GM12875 (cell line): ENCODE data around the gene KRT6A.

Experiments used
- H3K4me3 ChIP-seq: one replicate; pipeline ENCODE4 v1.5.1; 2011; ENCODE audit warnings: low read depth, low read length, control low read depth
- CTCF ChIP-seq: IDR thresholded peaks from 2 replicates; pipeline ENCODE4 v1.5.1; 2011; ENCODE audit warnings: low read depth, mild to moderate bottlenecking, control low read depth, inconsistent platforms, low read length, moderate library complexity, borderline replicate concordance; ENCODE audit not compliant: insufficient read depth

The KRT6A gene

DNA sequence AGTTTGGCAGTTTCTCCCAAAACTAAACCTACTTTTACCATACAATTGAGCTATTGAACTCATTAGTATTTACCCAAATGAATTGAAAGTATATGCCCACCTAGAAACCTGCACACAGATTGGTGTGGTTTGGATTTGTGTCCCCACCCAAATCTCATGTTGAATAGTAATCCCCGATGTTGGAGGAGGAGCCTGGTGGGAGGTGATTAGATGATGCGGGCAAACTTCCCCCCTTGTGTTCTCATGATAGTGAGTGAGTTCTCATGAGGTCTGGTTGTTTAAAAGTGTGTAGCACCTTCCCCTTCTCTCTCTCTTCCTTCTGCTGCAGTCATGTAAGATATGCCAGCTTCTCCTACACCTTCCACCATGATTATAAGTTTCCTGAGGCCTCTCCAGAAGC lies 15.4 kb downstream of the KRT6A start:
- no peak overlapping the region for H3K4me3 ChIP-seq
- no peak for TF ChIP-seq CTCF

DNA sequence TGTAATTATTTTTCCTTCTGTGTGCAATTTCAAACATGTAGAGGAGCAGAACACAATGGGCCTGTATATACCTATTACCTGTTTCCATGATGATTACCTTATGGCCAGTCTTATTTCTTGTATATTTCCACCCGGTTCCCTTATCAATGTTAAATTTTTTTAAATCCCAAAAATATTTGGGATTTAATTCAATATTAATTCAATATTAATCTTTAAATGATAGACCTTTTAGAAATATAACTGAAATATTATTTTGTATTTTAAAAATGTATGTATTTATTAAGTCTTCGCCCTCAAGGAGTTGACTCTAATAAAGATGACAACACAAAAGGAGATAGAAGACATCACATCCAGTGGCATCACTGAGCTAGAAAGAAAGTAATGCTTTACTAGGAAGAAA lies 18.8 kb downstream of the KRT6A start:
- TF ChIP-seq CTCF: no peak

DNA sequence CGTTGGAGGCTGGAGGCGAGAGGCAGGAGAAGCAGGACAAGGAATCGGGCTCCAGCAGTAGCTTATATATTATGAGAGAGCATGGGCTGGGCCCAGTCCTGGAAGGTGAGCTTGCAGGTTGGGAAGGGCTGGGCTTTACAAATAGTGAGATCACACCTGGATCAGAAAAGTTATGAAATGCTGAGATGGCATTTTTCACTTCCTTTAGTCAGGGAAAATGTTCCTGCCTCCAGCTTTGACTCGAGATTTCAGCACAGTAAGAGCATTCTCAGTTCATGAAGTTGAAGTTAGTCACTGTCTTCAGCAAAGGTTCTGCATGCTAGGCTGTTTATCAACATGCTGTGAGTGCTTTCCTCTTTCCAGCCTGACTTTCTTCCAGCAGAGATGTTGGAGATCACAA lies 19.3 kb downstream of the KRT6A start, which contains the start of gene KRT6C:
TSS of gene KRT6C (minus strand) at position 38 of the 400 bp plus-strand sequence. CDS start 68 bp downstream, outside the sequence.
- no peak for TF ChIP-seq CTCF
- no peak within 1 kb of the TSS for H3K4me3 ChIP-seq

More for the DNA sequence above, 18.8 kb downstream of the KRT6A start:
- H3K4me3 ChIP-seq: no peak overlapping the region

- TF ChIP-seq CTCF: no peak
- no peak overlapping the region for H3K4me3 ChIP-seq
Observed at GRCh38 chr12:52469853-52470252, 23.2 kb downstream of the KRT6A start.

GRCh38 chr12:52464897-52465296 lies 28.2 kb downstream of the KRT6A start:
- H3K4me3 ChIP-seq: no peak overlapping the region
- no peak for TF ChIP-seq CTCF

DNA sequence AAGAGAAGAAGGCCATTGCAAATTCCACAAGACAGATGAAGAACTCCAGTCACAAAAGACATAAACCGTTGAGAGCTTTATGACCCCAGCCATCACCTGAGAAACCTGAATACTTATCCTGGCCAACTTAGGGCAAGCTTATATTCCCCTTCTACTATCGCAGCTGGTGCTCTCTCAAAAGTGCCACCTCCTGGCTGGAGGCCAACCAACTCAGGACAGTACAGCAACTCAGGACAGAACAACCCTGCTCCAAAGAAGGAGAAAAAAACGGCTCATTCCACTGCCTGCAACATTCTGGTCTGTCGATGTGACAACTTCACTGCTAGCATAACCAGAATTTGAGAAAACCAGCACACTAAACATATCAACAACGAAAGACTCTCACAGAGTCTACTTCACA lies 31.4 kb downstream of the KRT6A start:
- H3K4me3 ChIP-seq: no peak overlapping the region
- TF ChIP-seq CTCF: no peak

DNA sequence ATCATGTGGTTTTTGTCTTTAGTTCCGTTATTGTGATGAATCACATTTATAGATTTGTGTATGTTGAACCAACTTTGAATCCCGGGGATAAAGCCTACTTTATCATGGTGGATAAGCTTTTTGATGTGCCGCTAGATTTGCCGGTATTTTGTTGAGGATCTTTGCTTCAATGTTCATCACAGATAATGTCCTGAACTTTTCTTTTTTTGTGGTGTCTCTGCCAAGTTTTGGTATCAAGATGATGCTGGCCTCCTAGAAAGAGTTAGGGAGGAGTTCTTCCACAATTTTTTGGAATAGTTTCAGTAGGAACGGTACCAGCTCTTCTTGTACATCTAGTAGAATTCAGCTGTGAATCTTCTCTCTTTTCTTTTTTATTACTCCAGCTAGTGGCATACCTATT lies 34.2 kb downstream of the KRT6A start:
- H3K4me3 ChIP-seq: no peak overlapping the region
- TF ChIP-seq CTCF: no peak
